Measurements from ENCODE around the gene YARS2.

The YARS2 gene

GRCh38 chr12:32755654-32756475, at the start of gene YARS2:
YARS2 (minus strand) TSS chr12:32755897; CDS start chr12:32755874, 23 bp downstream.
- peak; percentile 96 to 98 (median 98) for DNase-seq

GRCh38 chr12:32804301-32804700, 48.6 kb upstream of the YARS2 start:
- DNase-seq, result no peak

GRCh38 chr12:32801269-32801980, 45.7 kb upstream of the YARS2 start:
- no peak for DNase-seq

- DNase-seq, result no peak
Measured at GRCh38 chr12:32794281-32794680, 38.6 kb upstream of the YARS2 start.

GRCh38 chr12:32789916-32790315, 34.2 kb upstream of the YARS2 start:
- DNase-seq, result no peak

GRCh38 chr12:32789446-32789845, 33.7 kb upstream of the YARS2 start:
- DNase-seq, result no peak

- DNase-seq, result no peak
Measured at GRCh38 chr12:32788405-32788804, 32.7 kb upstream of the YARS2 start.

GRCh38 chr12:32785557-32785956, 29.9 kb upstream of the YARS2 start:
- DNase-seq, result no peak

- DNase-seq, result no peak
Measured at GRCh38 chr12:32783029-32783428, 27.3 kb upstream of the YARS2 start.

- DNase-seq, result no peak
Measured at GRCh38 chr12:32780071-32780470, 24.4 kb upstream of the YARS2 start.

- DNase-seq, result no peak
Measured at GRCh38 chr12:32777691-32778175, 22.0 kb upstream of the YARS2 start.

- no peak for DNase-seq
Measured at GRCh38 chr12:32777159-32777558, 21.5 kb upstream of the YARS2 start.

GRCh38 chr12:32776258-32776657, 20.6 kb upstream of the YARS2 start:
- DNase-seq, result no peak

GRCh38 chr12:32773691-32774090, 18.0 kb upstream of the YARS2 start:
- no peak for DNase-seq

GRCh38 chr12:32770141-32770540, 14.4 kb upstream of the YARS2 start:
- DNase-seq, result no peak

- DNase-seq, result no peak
Measured at GRCh38 chr12:32768518-32768917, 12.8 kb upstream of the YARS2 start.

GRCh38 chr12:32765906-32766305, 10.2 kb upstream of the YARS2 start:
- no peak for DNase-seq

GRCh38 chr12:32761716-32762115, 6.0 kb upstream of the YARS2 start:
- DNase-seq, result peak; percentile 48 to 63 (median 54)

- no peak for DNase-seq
Measured at GRCh38 chr12:32757157-32757556, 1.5 kb upstream of the YARS2 start.

GRCh38 chr12:32756476-32757066, 874 bp upstream of the YARS2 start:
- DNase-seq, result no peak

GRCh38 chr12:32755051-32755653, 545 bp downstream of the YARS2 start:
- peak; percentile 67 to 87 (median 79) for DNase-seq

GRCh38 chr12:32754111-32754510, 1.6 kb downstream of the YARS2 start:
- DNase-seq, result peak; percentile 56 to 60 (median 60)

GRCh38 chr12:32753605-32754004, 2.1 kb downstream of the YARS2 start:
- no peak for DNase-seq
